ENCODE data around the gene UBL4B.
A peak's percentile ranks its signal among the peaks of the same experiment; 100 is the strongest.

Gene UBL4B

DNA sequence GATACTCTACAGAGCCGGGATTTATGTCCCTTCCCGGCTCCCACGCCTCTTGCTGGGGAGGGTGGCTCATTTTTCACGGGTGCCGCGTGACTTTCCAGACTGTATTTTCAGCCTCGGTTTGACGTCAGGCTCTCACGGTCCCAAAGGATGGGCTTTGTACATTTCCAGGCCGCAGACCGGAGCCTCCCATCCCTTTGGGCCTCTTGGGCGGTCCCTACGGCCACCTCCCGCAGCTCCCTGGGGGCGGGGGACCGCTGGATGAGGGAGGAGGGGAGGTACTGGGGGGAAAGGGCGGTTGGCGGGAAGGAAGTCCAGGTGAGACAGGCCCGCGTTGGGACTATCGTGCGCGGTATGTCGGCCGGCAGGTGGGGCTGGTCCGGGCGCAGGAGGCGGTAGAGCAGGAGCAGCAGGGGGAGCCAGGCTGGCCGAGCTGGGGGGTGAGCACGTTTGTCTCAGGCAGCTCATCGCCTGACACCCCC is 17.9 kb downstream of the UBL4B start:
- TF ChIP-seq, protein P1, sequence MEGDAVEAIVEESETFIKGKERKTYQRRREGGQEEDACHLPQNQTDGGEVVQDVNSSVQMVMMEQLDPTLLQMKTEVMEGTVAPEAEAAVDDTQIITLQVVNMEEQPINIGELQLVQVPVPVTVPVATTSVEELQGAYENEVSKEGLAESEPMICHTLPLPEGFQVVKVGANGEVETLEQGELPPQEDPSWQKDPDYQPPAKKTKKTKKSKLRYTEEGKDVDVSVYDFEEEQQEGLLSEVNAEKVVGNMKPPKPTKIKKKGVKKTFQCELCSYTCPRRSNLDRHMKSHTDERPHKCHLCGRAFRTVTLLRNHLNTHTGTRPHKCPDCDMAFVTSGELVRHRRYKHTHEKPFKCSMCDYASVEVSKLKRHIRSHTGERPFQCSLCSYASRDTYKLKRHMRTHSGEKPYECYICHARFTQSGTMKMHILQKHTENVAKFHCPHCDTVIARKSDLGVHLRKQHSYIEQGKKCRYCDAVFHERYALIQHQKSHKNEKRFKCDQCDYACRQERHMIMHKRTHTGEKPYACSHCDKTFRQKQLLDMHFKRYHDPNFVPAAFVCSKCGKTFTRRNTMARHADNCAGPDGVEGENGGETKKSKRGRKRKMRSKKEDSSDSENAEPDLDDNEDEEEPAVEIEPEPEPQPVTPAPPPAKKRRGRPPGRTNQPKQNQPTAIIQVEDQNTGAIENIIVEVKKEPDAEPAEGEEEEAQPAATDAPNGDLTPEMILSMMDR (IDR thresholded peaks at IDR 0.05; ENCODE audit: low read length, missing control alignments): peak; percentile 8
- DNase-seq (ENCODE audit: low read depth): peak; percentile 21
- H3K4me3 ChIP-seq (replicated peaks; ENCODE audit: low read depth, low read length): no peak overlapping the region

DNA sequence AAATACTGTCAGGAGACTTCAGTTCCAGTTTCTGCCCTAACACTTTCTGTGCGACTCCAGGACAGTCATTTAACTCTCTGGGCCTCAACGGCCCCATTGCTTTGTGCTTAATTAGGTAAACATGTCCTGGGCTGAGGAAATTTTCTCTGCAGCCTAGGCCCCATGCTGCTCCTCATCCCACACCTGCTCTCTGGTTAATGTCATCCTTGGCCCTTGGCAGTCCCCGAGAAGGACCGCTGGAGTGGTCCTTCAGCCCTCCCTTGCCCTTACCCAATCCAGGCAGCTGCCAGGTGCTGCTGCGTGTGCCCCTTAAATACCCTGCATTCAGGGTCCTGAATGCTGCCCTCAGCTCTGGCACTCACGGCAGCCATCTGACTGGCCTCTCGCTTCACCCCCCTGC is 18.7 kb downstream of the UBL4B start:
- TF ChIP-seq, protein P1 (IDR thresholded peaks at IDR 0.05; ENCODE audit: low read length, missing control alignments): no peak
- no peak overlapping the region for H3K4me3 ChIP-seq (replicated peaks; ENCODE audit: low read depth, low read length)
- no peak for DNase-seq (ENCODE audit: low read depth)

DNA sequence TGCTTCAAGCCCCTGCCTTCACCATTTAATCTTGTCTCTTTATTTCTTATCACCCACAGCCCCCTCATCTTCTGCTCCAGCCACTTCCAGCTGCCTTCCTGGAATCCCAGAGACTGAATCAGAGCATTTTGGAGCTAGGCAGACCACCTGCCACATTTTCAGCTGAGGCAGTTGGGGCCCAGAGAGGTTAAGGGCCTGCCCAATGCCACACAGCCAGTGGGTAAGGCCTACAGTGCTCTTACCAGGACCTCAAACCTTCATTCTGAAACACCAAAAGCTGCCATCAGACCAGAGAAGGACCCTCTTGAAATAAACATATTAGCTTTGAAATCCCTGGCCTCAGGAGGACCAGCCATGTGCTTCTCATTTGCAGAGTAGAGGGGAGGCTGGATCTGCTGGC is 20.4 kb downstream of the UBL4B start:
- DNase-seq (ENCODE audit: low read depth): no peak
- TF ChIP-seq, protein P1 (IDR thresholded peaks at IDR 0.05; ENCODE audit: low read length, missing control alignments): no peak
- H3K4me3 ChIP-seq (replicated peaks; ENCODE audit: low read depth, low read length): no peak overlapping the region

DNA sequence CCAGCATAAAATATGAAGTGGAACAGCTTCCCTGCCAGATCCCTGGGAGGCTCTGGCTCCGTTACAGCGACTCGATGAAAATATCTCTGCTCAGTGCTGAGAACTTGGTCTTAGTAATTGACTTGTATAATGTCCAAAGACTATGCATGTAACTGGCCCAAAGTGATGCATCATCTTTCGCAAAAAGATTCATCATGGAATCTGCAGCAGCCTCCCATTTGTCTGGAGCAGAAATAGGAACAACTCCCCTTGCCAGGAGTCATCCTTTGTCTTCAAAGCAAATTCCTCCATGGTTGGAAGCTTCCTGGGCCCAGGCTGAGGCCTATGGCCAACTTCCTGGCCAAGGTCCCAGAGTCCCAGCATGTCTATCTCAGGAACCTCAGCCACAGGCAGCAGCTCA is 21.2 kb downstream of the UBL4B start:
- DNase-seq (ENCODE audit: low read depth): no peak
- H3K4me3 ChIP-seq (replicated peaks; ENCODE audit: low read depth, low read length): no peak overlapping the region
- TF ChIP-seq, protein P1 (IDR thresholded peaks at IDR 0.05; ENCODE audit: low read length, missing control alignments): no peak

DNA sequence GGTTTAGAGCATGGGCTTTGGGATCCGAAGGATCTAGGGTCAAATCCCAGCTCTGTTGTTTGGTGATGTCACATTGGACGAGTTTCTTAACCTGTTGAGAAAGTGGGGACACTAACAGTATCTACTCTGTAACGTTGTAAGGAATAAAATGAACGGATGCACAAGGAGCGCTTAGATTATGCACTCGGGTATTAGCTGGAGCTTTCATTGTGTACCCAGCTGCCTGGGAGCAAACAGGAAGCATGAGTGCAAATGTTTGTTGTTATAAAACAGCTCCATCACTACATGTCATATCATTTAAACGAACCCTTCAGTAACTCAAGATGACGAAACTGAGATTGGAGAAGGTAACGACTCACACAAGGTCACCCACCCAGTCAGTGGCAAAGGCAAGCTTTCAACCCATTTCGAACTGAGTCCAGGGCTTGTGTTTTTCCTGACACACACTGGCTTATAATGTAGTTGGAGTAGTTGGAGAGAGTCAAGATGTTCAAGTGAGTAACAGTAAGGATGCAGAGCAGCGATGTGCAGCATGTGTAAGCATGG is 21.9 kb downstream of the UBL4B start:
- TF ChIP-seq, protein P1 (IDR thresholded peaks at IDR 0.05; ENCODE audit: low read length, missing control alignments): no peak
- DNase-seq (ENCODE audit: low read depth): no peak
- no peak overlapping the region for H3K4me3 ChIP-seq (replicated peaks; ENCODE audit: low read depth, low read length)

DNA sequence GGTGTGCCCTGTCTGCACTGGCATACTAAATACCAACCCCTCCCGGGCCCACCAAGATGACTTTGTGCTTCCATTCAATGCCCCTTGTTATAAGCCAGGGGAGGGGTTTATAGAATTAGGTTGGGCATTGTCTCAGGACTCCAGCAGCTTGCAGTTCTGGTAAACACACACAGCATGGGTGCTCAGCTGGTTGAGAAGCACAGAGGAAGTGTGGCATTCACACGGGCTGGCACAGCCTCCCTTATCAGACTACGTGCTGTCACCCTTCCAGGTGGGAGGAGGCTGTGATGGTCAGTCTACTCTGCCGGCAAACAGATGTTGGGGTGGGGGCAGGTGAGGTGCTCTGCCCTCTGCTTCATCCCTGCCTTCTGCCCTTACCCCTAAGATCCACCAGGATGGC is 23.0 kb downstream of the UBL4B start:
- H3K4me3 ChIP-seq (replicated peaks; ENCODE audit: low read depth, low read length): no peak overlapping the region
- TF ChIP-seq, protein P1 (IDR thresholded peaks at IDR 0.05; ENCODE audit: low read length, missing control alignments): no peak
- no peak for DNase-seq (ENCODE audit: low read depth)

DNA sequence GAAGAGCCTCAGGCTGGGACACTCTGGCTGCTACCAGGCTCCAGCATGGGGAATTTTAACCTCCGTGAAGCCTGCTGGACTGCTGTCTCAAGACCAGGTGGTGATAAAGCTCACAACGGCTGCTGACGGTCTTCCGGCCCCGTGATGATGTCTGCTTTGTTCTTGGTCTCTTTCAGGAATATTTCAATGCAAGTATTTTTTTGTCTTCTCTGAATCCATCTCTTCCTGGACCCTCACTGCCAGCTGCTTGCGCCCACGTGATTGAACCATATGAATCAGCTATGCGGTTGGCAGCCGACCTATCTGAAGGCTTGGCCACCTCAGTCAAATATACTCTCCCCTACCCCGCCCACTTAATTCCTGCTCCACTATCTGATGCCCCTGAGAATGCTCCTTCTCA is 23.4 kb downstream of the UBL4B start:
- no peak overlapping the region for H3K4me3 ChIP-seq (replicated peaks; ENCODE audit: low read depth, low read length)
- DNase-seq (ENCODE audit: low read depth): no peak
- TF ChIP-seq, protein P1 (IDR thresholded peaks at IDR 0.05; ENCODE audit: low read length, missing control alignments): no peak

Measured in fibroblast of pulmonary artery (primary cell).